Cardiac fibroblast (primary cell): Measurements from ENCODE around the gene CRYBA4.

Source experiments
- DNase-seq, 2 donors: peaks; one replicate each; pipeline versions ENCODE4 v3.0.0 to v3.0.0-alpha.2; 2010; ENCODE audit warnings: low read depth in 2 of 2
- H3K4me3 ChIP-seq, 2 donors: replicated peaks in 1 of 2; 1 replicate in 1 of 2; 2 replicates in 1 of 2; pipeline ENCODE4 v1.5.1; 2011; ENCODE audit warnings: low read depth in 2 of 2, low read length in 2 of 2, mild to moderate bottlenecking in 2 of 2, moderate library complexity in 1 of 2
- CTCF ChIP-seq: IDR thresholded peaks from one replicate; pipeline ENCODE4 v1.5.1; 2011; ENCODE audit warnings: low read depth, mild to moderate bottlenecking, low read length, inconsistent platforms

The CRYBA4 gene

GRCh38 chr22:26615149-26615548 lies 6.6 kb upstream of the CRYBA4 start:
- no peak overlapping the region for H3K4me3 ChIP-seq
- DNase-seq: no peak
- no peak for TF ChIP-seq CTCF

- TF ChIP-seq CTCF: no peak
- DNase-seq: no peak
- no peak overlapping the region for H3K4me3 ChIP-seq
Measured at GRCh38 chr22:26615830-26616435, 5.8 kb upstream of the CRYBA4 start.

GRCh38 chr22:26616650-26617049 lies 5.1 kb upstream of the CRYBA4 start:
- no peak for DNase-seq
- no peak overlapping the region for H3K4me3 ChIP-seq
- TF ChIP-seq CTCF: no peak

GRCh38 chr22:26617271-26618199 lies 4.2 kb upstream of the CRYBA4 start, which contains the start of gene CRYBB1:
TSS of gene CRYBB1 (minus strand) at chr22:26618027. CDS start at chr22:26616319, 1,708 bp downstream.
- TF ChIP-seq CTCF: no peak
- H3K4me3 ChIP-seq: no peak within 1 kb of the TSS
- DNase-seq: peak; percentile 7 to 19

- TF ChIP-seq CTCF: no peak
- H3K4me3 ChIP-seq: no peak overlapping the region
- DNase-seq: no peak
Measured at GRCh38 chr22:26618455-26618854, 3.3 kb upstream of the CRYBA4 start.

- no peak for TF ChIP-seq CTCF
- no peak for DNase-seq
- H3K4me3 ChIP-seq: no peak overlapping the region
Measured at GRCh38 chr22:26619510-26619909, 2.3 kb upstream of the CRYBA4 start.
